ENCODE data around the gene PRKAG2.

The PRKAG2 gene

DNA sequence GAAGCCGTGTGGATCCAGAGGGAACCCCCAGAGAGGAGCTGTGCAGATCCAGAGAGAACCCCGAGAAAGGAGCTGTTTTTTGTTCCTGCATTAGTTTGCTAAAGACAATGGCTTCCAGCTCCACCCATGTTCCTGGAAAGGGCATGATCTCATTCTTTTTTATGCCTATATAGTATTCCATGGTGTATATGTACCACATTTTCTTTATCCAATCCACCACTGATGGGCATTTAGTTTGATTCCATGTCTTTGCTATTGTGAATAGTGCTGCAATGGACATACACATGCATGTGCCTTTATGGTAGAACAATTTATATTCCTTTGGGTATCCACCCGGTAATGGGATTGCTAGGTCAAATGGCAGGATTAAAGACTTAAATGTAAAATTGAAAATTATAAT, 261.9 kb downstream of the PRKAG2 start:
- H3K27me3 ChIP-seq (replicated peaks; ENCODE audit: control insufficient read depth, insufficient read depth, low read length) = no peaks in the 10 kb centered on the region
- no peak overlapping the region for H3K9ac ChIP-seq (ENCODE audit: low read length)
- DNase-seq (ENCODE audit: low read depth) = no peak
- no peak overlapping the region for H3K4me3 ChIP-seq (ENCODE audit: low read length)
- H3K36me3 ChIP-seq (ENCODE audit: control insufficient read depth, insufficient read depth, low read length, severe bottlenecking) = peaks cover 40% of the 10 kb centered on the region
- no peaks in the 10 kb centered on the region for H3K4me1 ChIP-seq (ENCODE audit: control insufficient read depth, insufficient read depth, low read length)
- H3K9me3 ChIP-seq (ENCODE audit: control insufficient read depth, low read length) = no peaks in the 10 kb centered on the region

DNA sequence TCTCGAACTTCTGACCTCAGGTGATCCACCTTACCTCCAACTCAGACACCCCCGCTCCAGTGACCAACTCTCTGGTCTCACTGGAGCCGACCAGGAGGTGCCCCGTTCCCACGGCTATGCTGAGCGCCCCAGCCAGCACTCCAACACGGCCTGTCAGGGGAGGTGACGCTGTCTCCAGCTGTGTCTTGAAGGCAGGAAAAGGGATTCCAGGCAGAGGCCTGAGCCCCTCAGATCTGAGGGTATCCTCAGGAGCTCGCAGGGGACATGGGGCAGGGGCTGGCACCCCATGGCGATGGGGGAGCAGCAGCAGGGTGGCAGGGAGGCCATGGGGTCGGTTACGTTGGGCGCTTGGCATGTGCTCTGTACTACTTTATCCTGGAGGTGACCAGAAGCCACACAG, 262.9 kb downstream of the PRKAG2 start:
- Histone ChIP-seq H3K9ac (ENCODE audit: low read length) (no peak overlapping the region), H3K27me3 (replicated peaks; ENCODE audit: control insufficient read depth, insufficient read depth, low read length) (no peaks in the 10 kb centered on the region), H3K36me3 (ENCODE audit: control insufficient read depth, insufficient read depth, low read length, severe bottlenecking) (peaks cover 36% of the 10 kb centered on the region), H3K9me3 (ENCODE audit: control insufficient read depth, low read length) (no peaks in the 10 kb centered on the region), H3K4me1 (ENCODE audit: control insufficient read depth, insufficient read depth, low read length) (no peaks in the 10 kb centered on the region), H3K4me3 (ENCODE audit: low read length) (no peak overlapping the region)
- DNase-seq (ENCODE audit: low read depth) = no peak

DNA sequence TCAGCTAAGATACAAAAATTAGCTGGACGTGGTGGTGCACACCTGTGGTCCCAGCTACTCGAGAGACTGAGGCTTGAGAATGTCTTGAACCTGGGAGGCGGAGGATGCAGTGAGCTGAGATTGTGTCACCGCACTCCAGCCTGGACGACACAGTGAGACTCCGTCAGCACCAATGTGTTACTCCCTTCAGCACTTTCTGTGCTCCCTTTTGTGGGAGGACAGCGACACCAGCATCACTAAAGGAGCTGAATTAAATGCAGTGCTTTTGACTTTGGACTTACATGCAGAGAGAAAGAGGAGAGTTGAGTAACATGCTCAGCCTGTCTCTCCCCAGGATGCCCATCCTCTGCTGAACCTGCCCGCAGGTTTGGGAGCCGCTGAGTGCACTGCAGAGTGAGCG, 265.0 kb downstream of the PRKAG2 start:
- Histone ChIP-seq H3K9me3 (ENCODE audit: control insufficient read depth, low read length) (no peaks in the 10 kb centered on the region), H3K4me3 (ENCODE audit: low read length) (no peak overlapping the region), H3K36me3 (ENCODE audit: control insufficient read depth, insufficient read depth, low read length, severe bottlenecking) (peaks cover 33% of the 10 kb centered on the region), H3K27me3 (replicated peaks; ENCODE audit: control insufficient read depth, insufficient read depth, low read length) (no peaks in the 10 kb centered on the region), H3K9ac (ENCODE audit: low read length) (no peak overlapping the region), H3K4me1 (ENCODE audit: control insufficient read depth, insufficient read depth, low read length) (peaks cover 6% of the 10 kb centered on the region)
- DNase-seq (ENCODE audit: low read depth) = no peak

DNA sequence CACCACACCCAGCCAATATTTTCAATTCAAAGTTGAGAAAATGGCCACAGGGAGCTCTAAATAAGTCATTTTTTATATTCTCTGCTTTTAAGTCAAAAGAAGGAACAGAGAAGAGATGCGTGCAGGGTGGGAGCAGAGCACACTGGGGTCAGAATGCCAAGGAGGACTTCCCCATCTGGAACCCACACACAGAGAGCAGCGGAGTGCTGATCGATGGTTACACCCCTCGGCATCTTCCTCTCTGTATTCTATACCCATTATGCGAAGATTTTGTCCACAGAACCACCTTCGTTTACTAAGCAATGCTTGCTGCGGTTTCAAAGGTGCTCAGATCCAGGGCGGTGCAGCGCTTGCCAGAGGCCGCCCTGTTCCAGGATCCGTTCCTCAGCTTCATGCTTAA, 265.9 kb downstream of the PRKAG2 start:
- no peak overlapping the region for H3K4me3 ChIP-seq (ENCODE audit: low read length)
- no peak for DNase-seq (ENCODE audit: low read depth)
- H3K4me1 ChIP-seq (ENCODE audit: control insufficient read depth, insufficient read depth, low read length) = peaks cover 8% of the 10 kb centered on the region
- H3K9me3 ChIP-seq (ENCODE audit: control insufficient read depth, low read length) = no peaks in the 10 kb centered on the region
- H3K27me3 ChIP-seq (replicated peaks; ENCODE audit: control insufficient read depth, insufficient read depth, low read length) = no peaks in the 10 kb centered on the region
- H3K9ac ChIP-seq (ENCODE audit: low read length) = no peak overlapping the region
- H3K36me3 ChIP-seq (ENCODE audit: control insufficient read depth, insufficient read depth, low read length, severe bottlenecking) = peaks cover 28% of the 10 kb centered on the region

DNA sequence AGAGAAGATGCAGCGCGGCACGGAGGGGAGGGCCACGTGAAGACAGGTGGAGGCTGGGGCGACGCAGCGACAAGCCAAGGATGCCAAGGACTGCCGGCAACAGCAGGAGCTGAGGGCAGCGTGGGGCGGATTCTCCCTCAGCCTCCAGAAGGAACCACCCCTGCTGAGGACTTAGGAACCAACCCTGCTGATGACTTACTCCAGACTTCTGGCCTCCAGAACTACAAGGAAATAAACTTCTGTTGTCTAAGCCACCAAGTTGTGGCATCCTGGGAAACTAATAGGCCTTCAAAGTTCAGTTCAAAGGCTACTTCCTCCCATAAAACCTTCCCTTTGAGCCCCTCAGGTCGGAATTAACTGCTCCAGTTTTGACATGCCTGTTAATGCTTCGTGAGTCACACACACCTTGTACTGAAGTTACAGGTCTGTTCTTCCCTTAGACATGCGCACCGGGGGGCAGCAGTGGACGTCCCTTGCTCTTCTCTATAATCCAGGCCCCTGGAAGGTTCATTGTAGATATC, 268.8 kb downstream of the PRKAG2 start:
- DNase-seq (ENCODE audit: low read depth) = no peak

DNA sequence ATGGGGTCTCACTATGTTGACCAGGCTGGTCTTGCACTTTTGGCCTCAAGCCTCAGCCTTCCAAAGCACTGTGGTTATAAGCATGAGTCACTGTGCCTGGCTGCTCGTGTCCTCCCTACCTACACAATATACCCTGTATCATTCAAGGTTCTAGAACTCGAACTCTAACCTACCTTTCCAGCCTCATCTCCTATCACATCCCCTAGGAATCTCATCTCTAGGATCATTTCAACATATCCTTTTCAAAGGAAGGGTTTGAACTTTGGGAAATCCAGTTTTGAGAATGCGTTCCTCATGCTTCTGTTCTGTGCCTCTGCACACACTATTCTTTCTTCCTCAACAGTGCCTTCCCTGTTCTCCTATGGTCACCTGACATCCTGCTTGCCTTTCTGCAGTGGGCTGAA, 269.4 kb downstream of the PRKAG2 start:
- H3K27me3 ChIP-seq (replicated peaks; ENCODE audit: control insufficient read depth, insufficient read depth, low read length) = no peaks in the 10 kb centered on the region
- no peak overlapping the region for H3K4me3 ChIP-seq (ENCODE audit: low read length)
- H3K36me3 ChIP-seq (ENCODE audit: control insufficient read depth, insufficient read depth, low read length, severe bottlenecking) = peaks cover 31% of the 10 kb centered on the region
- no peak for DNase-seq (ENCODE audit: low read depth)
- H3K4me1 ChIP-seq (ENCODE audit: control insufficient read depth, insufficient read depth, low read length) = peaks cover 8% of the 10 kb centered on the region
- no peaks in the 10 kb centered on the region for H3K9me3 ChIP-seq (ENCODE audit: control insufficient read depth, low read length)
- H3K9ac ChIP-seq (ENCODE audit: low read length) = no peak overlapping the region

More for the DNA sequence above, 268.8 kb downstream of the PRKAG2 start:
- peaks cover 31% of the 10 kb centered on the region for H3K36me3 ChIP-seq (ENCODE audit: control insufficient read depth, insufficient read depth, low read length, severe bottlenecking)
- H3K9me3 ChIP-seq (ENCODE audit: control insufficient read depth, low read length) = no peaks in the 10 kb centered on the region
- no peaks in the 10 kb centered on the region for H3K27me3 ChIP-seq (replicated peaks; ENCODE audit: control insufficient read depth, insufficient read depth, low read length)
- H3K4me3 ChIP-seq (ENCODE audit: low read length) = no peak overlapping the region
- H3K9ac ChIP-seq (ENCODE audit: low read length) = no peak overlapping the region
- H3K4me1 ChIP-seq (ENCODE audit: control insufficient read depth, insufficient read depth, low read length) = peaks cover 8% of the 10 kb centered on the region

DNA sequence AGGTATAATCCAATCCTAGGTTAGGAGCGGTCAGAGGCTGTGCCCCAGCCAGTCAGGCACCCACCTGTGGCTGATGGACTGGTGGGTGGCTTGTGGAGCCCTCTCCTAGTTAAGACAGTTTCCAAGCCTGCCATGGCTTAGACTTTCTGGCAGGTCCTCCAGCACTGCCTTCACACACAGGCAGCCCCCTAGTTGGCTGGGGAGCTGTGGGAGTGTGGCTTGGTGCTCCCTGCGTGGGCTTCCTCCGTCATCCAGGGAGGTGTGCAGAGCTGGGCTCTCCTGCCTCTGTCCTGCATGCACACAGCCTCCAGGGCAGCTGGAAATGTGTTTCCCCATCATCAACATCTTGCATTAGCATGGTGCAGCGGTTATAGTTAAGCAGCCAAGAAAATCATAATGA, 273.0 kb downstream of the PRKAG2 start:
- Histone ChIP-seq H3K4me3 (ENCODE audit: low read length) (no peak overlapping the region), H3K9ac (ENCODE audit: low read length) (no peak overlapping the region), H3K27me3 (replicated peaks; ENCODE audit: control insufficient read depth, insufficient read depth, low read length) (no peaks in the 10 kb centered on the region), H3K9me3 (ENCODE audit: control insufficient read depth, low read length) (no peaks in the 10 kb centered on the region), H3K36me3 (ENCODE audit: control insufficient read depth, insufficient read depth, low read length, severe bottlenecking) (peaks cover 16% of the 10 kb centered on the region), H3K4me1 (ENCODE audit: control insufficient read depth, insufficient read depth, low read length) (peaks cover 29% of the 10 kb centered on the region)
- no peak for DNase-seq (ENCODE audit: low read depth)

DNA sequence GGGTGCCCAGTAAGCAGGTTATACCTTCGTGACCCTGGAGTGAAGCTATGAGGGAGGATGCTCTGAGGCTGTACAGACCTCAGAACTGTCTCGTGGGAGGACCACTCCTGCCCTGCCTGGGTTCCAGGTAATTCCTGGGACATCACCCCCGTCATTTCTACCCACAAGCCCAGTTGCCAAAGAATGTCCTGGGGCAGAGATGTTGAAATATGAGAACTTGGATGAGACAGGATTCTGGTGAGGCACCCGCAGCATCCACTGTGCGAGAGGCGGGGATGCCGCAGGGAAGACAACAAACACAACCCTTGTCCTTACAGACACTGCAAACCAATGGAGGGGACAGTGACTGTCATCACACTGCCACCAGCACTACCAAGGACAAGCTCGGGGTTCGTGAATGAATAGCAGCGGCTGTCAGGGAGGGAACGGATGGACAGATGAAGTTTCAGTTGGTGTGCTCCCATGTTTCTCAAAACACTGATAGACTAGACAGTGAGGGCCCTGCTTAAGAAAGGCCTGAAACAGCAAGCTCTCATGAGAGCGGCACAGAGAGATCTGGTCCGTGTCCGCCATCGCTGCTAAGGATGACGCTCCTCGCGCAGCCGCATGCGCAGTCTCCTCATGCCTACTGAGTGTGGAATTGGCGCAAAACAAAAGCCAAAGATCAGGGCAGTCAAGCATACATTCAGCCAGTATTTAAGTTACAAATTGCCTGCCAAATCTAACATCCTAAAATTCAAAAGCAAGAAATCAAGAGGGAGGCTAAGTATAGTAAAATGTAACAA, 275.2 kb downstream of the PRKAG2 start:
- DNase-seq (ENCODE audit: low read depth) = peak; percentile 9
- Histone ChIP-seq H3K4me3 (ENCODE audit: low read length) (no peak overlapping the region), H3K36me3 (ENCODE audit: control insufficient read depth, insufficient read depth, low read length, severe bottlenecking) (peaks cover 13% of the 10 kb centered on the region), H3K4me1 (ENCODE audit: control insufficient read depth, insufficient read depth, low read length) (peaks cover 37% of the 10 kb centered on the region), H3K9ac (ENCODE audit: low read length) (no peak overlapping the region), H3K9me3 (ENCODE audit: control insufficient read depth, low read length) (no peaks in the 10 kb centered on the region), H3K27me3 (replicated peaks; ENCODE audit: control insufficient read depth, insufficient read depth, low read length) (no peaks in the 10 kb centered on the region)

DNA sequence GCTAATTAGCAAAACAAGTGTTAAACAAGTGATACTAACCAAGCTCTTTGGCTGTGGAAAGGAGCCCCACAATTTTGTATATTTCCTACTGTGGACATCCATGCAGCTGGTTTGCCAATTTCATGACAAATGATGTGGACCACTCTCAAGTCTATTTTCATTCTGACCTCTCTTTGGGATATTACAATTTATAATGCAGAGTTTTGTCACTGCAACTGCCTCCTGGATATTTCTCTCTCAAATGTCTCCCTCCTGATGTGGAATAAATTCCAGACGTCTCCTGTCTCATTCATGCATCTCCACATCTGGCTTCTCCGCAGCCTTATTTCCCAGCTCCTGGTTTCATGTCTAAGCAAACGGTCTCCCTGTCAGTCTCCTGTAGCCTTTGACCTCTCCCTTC, 276.6 kb downstream of the PRKAG2 start:
- Histone ChIP-seq H3K4me3 (ENCODE audit: low read length) (no peak overlapping the region), H3K9me3 (ENCODE audit: control insufficient read depth, low read length) (no peaks in the 10 kb centered on the region), H3K27me3 (replicated peaks; ENCODE audit: control insufficient read depth, insufficient read depth, low read length) (no peaks in the 10 kb centered on the region), H3K9ac (ENCODE audit: low read length) (peak overlapping the region; percentile 19), H3K36me3 (ENCODE audit: control insufficient read depth, insufficient read depth, low read length, severe bottlenecking) (peaks cover 13% of the 10 kb centered on the region), H3K4me1 (ENCODE audit: control insufficient read depth, insufficient read depth, low read length) (peaks cover 37% of the 10 kb centered on the region)
- no peak for DNase-seq (ENCODE audit: low read depth)

DNA sequence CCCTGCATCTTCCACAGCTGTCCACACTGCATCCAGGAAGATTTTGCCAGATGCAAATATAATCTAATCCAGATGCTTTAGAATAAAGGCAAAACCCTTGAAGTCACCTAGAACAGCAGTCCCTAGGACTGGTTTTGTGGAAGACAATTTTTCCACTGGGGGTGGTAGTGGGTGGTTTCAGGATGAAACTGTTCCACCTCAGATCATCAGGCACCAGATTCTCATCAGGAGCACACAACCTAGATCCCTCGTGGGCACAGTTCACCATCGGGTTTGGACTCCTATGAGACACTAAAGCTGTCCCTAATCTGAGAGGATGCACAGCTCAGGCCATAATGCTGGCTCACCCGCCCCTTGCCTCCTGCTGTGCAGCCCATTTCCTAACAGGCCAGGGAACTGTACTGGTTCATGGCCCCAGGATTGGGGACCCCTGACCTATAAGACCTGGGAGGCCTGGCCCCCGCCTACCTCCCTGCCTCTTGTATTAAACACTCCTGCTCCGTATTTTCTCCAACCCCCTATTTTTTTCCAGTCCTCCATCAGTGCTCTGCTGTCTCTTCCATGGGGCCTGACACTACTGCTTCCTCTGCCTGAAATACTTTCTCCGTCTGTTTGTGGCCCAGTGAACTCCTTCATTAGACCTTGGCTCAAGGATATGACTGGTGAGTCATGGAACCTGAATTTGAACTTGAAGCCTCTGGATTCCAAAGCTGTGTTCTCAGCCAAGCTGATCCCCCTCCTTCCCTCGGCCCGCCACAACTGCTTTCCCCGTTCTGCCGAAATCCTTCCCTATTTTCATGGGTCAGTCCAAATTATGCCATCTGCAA, 277.3 kb downstream of the PRKAG2 start:
- Histone ChIP-seq H3K4me1 (ENCODE audit: control insufficient read depth, insufficient read depth, low read length) (peaks cover 37% of the 10 kb centered on the region), H3K36me3 (ENCODE audit: control insufficient read depth, insufficient read depth, low read length, severe bottlenecking) (peaks cover 18% of the 10 kb centered on the region), H3K4me3 (ENCODE audit: low read length) (peak overlapping the region; percentile 19), H3K9ac (ENCODE audit: low read length) (peak overlapping the region; percentile 69), H3K9me3 (ENCODE audit: control insufficient read depth, low read length) (no peaks in the 10 kb centered on the region), H3K27me3 (replicated peaks; ENCODE audit: control insufficient read depth, insufficient read depth, low read length) (no peaks in the 10 kb centered on the region)
- peak; percentile 93 for DNase-seq (ENCODE audit: low read depth)
